Stimulated activated naive CD8-positive, alpha-beta T cell treated with anti-CD3 and anti-CD28 coated beads, Interleukin-15, Interleukin-2, amounts not matched to agents 100 U/mL and 50 U/mL, for 24 hours (primary cell): ENCODE data around the gene OR51G1.
"Not testable (repeated sequence)": the region's sequence is repeated elsewhere in the genome, so short reads cannot be mapped to it uniquely, and the experiment has no call there.

Experiments
- ATAC-seq: fragments of 150-1000 bp; cut with Tn5 transposase; one replicate; pipeline ENCODE4 v1.10.0; 2021
- DNase-seq: peaks from one replicate; pipeline ENCODE4 v3.0.0; 2021

The OR51G1 gene

GRCh38 chr11:4924239-4924638, at the start of gene OR51G1:
OR51G1 (minus strand) TSS chr11:4924339; CDS start chr11:4924339, 0 bp downstream.
- no peak for DNase-seq
- ATAC-seq: no peak

GRCh38 chr11:4962816-4963215, 38.7 kb upstream of the OR51G1 start:
- ATAC-seq (no peak), DNase-seq (no peak)

- no peak for DNase-seq
- no peak for ATAC-seq
Measured at GRCh38 chr11:4960877-4961276, 36.7 kb upstream of the OR51G1 start.

- no peak for ATAC-seq
- no peak for DNase-seq
Measured at GRCh38 chr11:4957396-4957795, 33.3 kb upstream of the OR51G1 start.

- not testable (repeated sequence) for ATAC-seq, DNase-seq
Measured at GRCh38 chr11:4955613-4956012, 31.5 kb upstream of the OR51G1 start, which contains the start of gene OR51A2. OR51A2 (minus strand) TSS chr11:4955713; CDS start chr11:4955713, 0 bp downstream.

- ATAC-seq (no peak), DNase-seq (no peak)
Measured at GRCh38 chr11:4947505-4947904, 23.4 kb upstream of the OR51G1 start, which contains the start of gene OR51A4. OR51A4 (minus strand) TSS chr11:4947605; CDS start chr11:4947100, 505 bp downstream.

- no peak for ATAC-seq
- no peak for DNase-seq
Measured at GRCh38 chr11:4936745-4937144, 12.6 kb upstream of the OR51G1 start.

- no peak for ATAC-seq
- no peak for DNase-seq
Measured at GRCh38 chr11:4932751-4933150, 8.6 kb upstream of the OR51G1 start.

GRCh38 chr11:4926608-4927007, 2.5 kb upstream of the OR51G1 start:
- ATAC-seq: no peak
- no peak for DNase-seq

- DNase-seq: no peak
Measured at GRCh38 chr11:4922304-4922703, 1.8 kb downstream of the OR51G1 start.

GRCh38 chr11:4921796-4922195, 2.3 kb downstream of the OR51G1 start:
- ATAC-seq (no peak), DNase-seq (no peak)

More at GRCh38 chr11:4922304-4922703, 1.8 kb downstream of the OR51G1 start:
- no peak for ATAC-seq

- DNase-seq (no peak), ATAC-seq (no peak)
Measured at GRCh38 chr11:4919250-4919649, 4.9 kb downstream of the OR51G1 start, which contains the start of gene OR51G2. OR51G2 (minus strand) TSS chr11:4919350; CDS start chr11:4915663, 3,687 bp downstream.

- DNase-seq (no peak), ATAC-seq (no peak)
Measured at GRCh38 chr11:4916581-4916980, 7.6 kb downstream of the OR51G1 start.

GRCh38 chr11:4903484-4903883, 20.7 kb downstream of the OR51G1 start, which contains the start of gene OR51A7:
OR51A7 (plus strand) TSS chr11:4903783; CDS start chr11:4907370, 3,587 bp downstream.
- no peak for ATAC-seq

GRCh38 chr11:4891996-4892640, 32.0 kb downstream of the OR51G1 start:
- no peak for ATAC-seq
- DNase-seq: no peak

More at GRCh38 chr11:4903484-4903883, 20.7 kb downstream of the OR51G1 start, which contains the start of gene OR51A7:
- DNase-seq: no peak

GRCh38 chr11:4890279-4890678, 33.9 kb downstream of the OR51G1 start:
- no peak for ATAC-seq
- DNase-seq: no peak

- DNase-seq (no peak), ATAC-seq (no peak)
Measured at GRCh38 chr11:4887591-4887990, 36.5 kb downstream of the OR51G1 start.

GRCh38 chr11:4886186-4886585, 38.0 kb downstream of the OR51G1 start:
- DNase-seq (no peak), ATAC-seq (no peak)

GRCh38 chr11:4884361-4884760, 39.8 kb downstream of the OR51G1 start:
- DNase-seq: no peak
- ATAC-seq: no peak

- no peak for DNase-seq
Measured at GRCh38 chr11:4882543-4882942, 41.6 kb downstream of the OR51G1 start.

GRCh38 chr11:4881860-4882500, 42.2 kb downstream of the OR51G1 start, which contains the start of gene OR51T1:
OR51T1 (plus strand) TSS chr11:4881900; CDS start chr11:4881900, 0 bp downstream.
- ATAC-seq (no peak), DNase-seq (no peak)

More at GRCh38 chr11:4882543-4882942, 41.6 kb downstream of the OR51G1 start:
- no peak for ATAC-seq

- DNase-seq: no peak
- ATAC-seq: no peak
Measured at GRCh38 chr11:4881188-4881587, 43.0 kb downstream of the OR51G1 start.
